Measurements from ENCODE around the gene BLCAP.

BLCAP gene

GRCh38 chr20:37519508-37520418 lies 7.9 kb downstream of the BLCAP start:
- no peak overlapping the region for H4K12ac ChIP-seq (ENCODE audit: low read depth, low read length)
- peaks cover 45 to 59% of the 10 kb centered on the region in 2 experiments for H3K36me3 ChIP-seq (ENCODE audit: control insufficient read depth in 1 of 2, insufficient read depth in 2 of 2, low read length in 2 of 2)
- no peak overlapping the region for H3K23ac ChIP-seq (ENCODE audit: low read length)
- no peak overlapping the region for H3K9ac ChIP-seq (ENCODE audit: low read length)
- no peaks in the 10 kb centered on the region for H3K27me3 ChIP-seq (ENCODE audit: insufficient read depth, low read length)
- no CpG with 5 or more reads among the region's 39 CpGs for WGBS (ENCODE audit: extremely low coverage, insufficient coverage, insufficient read length)
- no peak overlapping the region for H2BK12ac ChIP-seq (ENCODE audit: low read length)
- H3K27ac ChIP-seq (ENCODE audit: low read depth, low read length), result no peak overlapping the region
- peaks cover 28% of the 10 kb centered on the region for H3K79me2 ChIP-seq (ENCODE audit: control insufficient read depth, insufficient read depth, low read length, poor library complexity)
- H3K14ac ChIP-seq (ENCODE audit: low read length), result no peak overlapping the region
- no peak overlapping the region for H3K18ac ChIP-seq (ENCODE audit: low read length)
- H4K8ac ChIP-seq (ENCODE audit: low read depth, low read length), result no peak overlapping the region
- H2BK5ac ChIP-seq (ENCODE audit: low read depth, low read length, poor library complexity), result no peak overlapping the region
- no peak overlapping the region for H2AK5ac ChIP-seq (ENCODE audit: low read length)
- H3K9me3 ChIP-seq (ENCODE audit: insufficient read depth, low read depth, low read length), result peaks cover 7% of the 10 kb centered on the region
- no peak overlapping the region for H3K4me2 ChIP-seq (ENCODE audit: low read length)
- H3K79me1 ChIP-seq (ENCODE audit: low read length), result no peaks in the 10 kb centered on the region
- H2AFZ ChIP-seq (ENCODE audit: insufficient read depth, low read length, poor library complexity), result peak overlapping the region; percentile 23
- no peak overlapping the region for H2BK120ac ChIP-seq (ENCODE audit: insufficient read depth, low read length, poor library complexity)
- no peak overlapping the region for H3K4me3 ChIP-seq (ENCODE audit: low read depth, low read length)
- peaks cover 30 to 45% of the 10 kb centered on the region in 2 experiments for H3K4me1 ChIP-seq (ENCODE audit: control insufficient read depth in 1 of 2, insufficient read depth in 2 of 2, low read length in 2 of 2)
- peak overlapping the region; percentile 87 for H3K4ac ChIP-seq (ENCODE audit: low read depth, low read length)
- no peak overlapping the region for H4K91ac ChIP-seq (ENCODE audit: low read depth, low read length)
- DNase-seq, result no peak

- Histone ChIP-seq H3K79me2 (ENCODE audit: control insufficient read depth, insufficient read depth, low read length, poor library complexity) (peaks cover 21% of the 10 kb centered on the region), H2BK120ac (ENCODE audit: insufficient read depth, low read length, poor library complexity) (no peak overlapping the region), H4K91ac (ENCODE audit: low read depth, low read length) (no peak overlapping the region), H3K9me3 (ENCODE audit: insufficient read depth, low read depth, low read length) (peaks cover 7% of the 10 kb centered on the region), H3K9ac (ENCODE audit: low read length) (no peak overlapping the region), H3K4me1 (ENCODE audit: control insufficient read depth in 1 of 2, insufficient read depth in 2 of 2, low read length in 2 of 2) (peaks cover 22 to 37% of the 10 kb centered on the region in 2 experiments), H4K12ac (ENCODE audit: low read depth, low read length) (no peak overlapping the region), H2BK12ac (ENCODE audit: low read length) (no peak overlapping the region), H2AFZ (ENCODE audit: insufficient read depth, low read length, poor library complexity) (no peak overlapping the region), H3K4me2 (ENCODE audit: low read length) (no peak overlapping the region), H3K18ac (ENCODE audit: low read length) (no peak overlapping the region), H3K4me3 (ENCODE audit: low read depth, low read length) (no peak overlapping the region), H4K8ac (ENCODE audit: low read depth, low read length) (no peak overlapping the region), H3K4ac (ENCODE audit: low read depth, low read length) (peak overlapping the region; percentile 6), H3K36me3 (ENCODE audit: control insufficient read depth in 1 of 2, insufficient read depth in 2 of 2, low read length in 2 of 2) (peaks cover 50 to 67% of the 10 kb centered on the region in 2 experiments), H2BK5ac (ENCODE audit: low read depth, low read length, poor library complexity) (no peak overlapping the region), H3K23ac (ENCODE audit: low read length) (no peak overlapping the region), H3K27me3 (ENCODE audit: insufficient read depth, low read length) (no peaks in the 10 kb centered on the region), H3K27ac (ENCODE audit: low read depth, low read length) (no peak overlapping the region), H2AK5ac (ENCODE audit: low read length) (no peak overlapping the region), H3K14ac (ENCODE audit: low read length) (no peak overlapping the region), H3K79me1 (ENCODE audit: low read length) (no peaks in the 10 kb centered on the region)
- no peak for DNase-seq
- WGBS (ENCODE audit: extremely low coverage, insufficient coverage, insufficient read length), result no CpG with 5 or more reads among the region's 30 CpGs
These were observed 8.8 kb downstream of the BLCAP start for GRCh38 chr20:37518606-37519507.

- H2BK120ac ChIP-seq (ENCODE audit: insufficient read depth, low read length, poor library complexity), result no peak overlapping the region
- WGBS (ENCODE audit: extremely low coverage, insufficient coverage, insufficient read length), result no CpG with 5 or more reads among the region's 7 CpGs
- no peak overlapping the region for H3K18ac ChIP-seq (ENCODE audit: low read length)
These were observed 9.6 kb downstream of the BLCAP start for GRCh38 chr20:37518059-37518458.

More at GRCh38 chr20:37518059-37518458, 9.6 kb downstream of the BLCAP start:
- Histone ChIP-seq H2BK12ac (ENCODE audit: low read length) (no peak overlapping the region), H3K79me1 (ENCODE audit: low read length) (no peaks in the 10 kb centered on the region), H2AFZ (ENCODE audit: insufficient read depth, low read length, poor library complexity) (no peak overlapping the region), H4K91ac (ENCODE audit: low read depth, low read length) (no peak overlapping the region), H3K27ac (ENCODE audit: low read depth, low read length) (no peak overlapping the region), H3K79me2 (ENCODE audit: control insufficient read depth, insufficient read depth, low read length, poor library complexity) (peaks cover 18% of the 10 kb centered on the region), H3K27me3 (ENCODE audit: insufficient read depth, low read length) (no peaks in the 10 kb centered on the region), H4K12ac (ENCODE audit: low read depth, low read length) (no peak overlapping the region), H3K14ac (ENCODE audit: low read length) (no peak overlapping the region), H2AK5ac (ENCODE audit: low read length) (no peak overlapping the region), H3K9ac (ENCODE audit: low read length) (no peak overlapping the region), H4K8ac (ENCODE audit: low read depth, low read length) (no peak overlapping the region), H3K9me3 (ENCODE audit: insufficient read depth, low read depth, low read length) (peaks cover 7% of the 10 kb centered on the region), H3K4me1 (ENCODE audit: control insufficient read depth in 1 of 2, insufficient read depth in 2 of 2, low read length in 2 of 2) (peaks cover 19 to 36% of the 10 kb centered on the region in 2 experiments), H3K4me2 (ENCODE audit: low read length) (no peak overlapping the region), H3K4ac (ENCODE audit: low read depth, low read length) (no peak overlapping the region), H2BK5ac (ENCODE audit: low read depth, low read length, poor library complexity) (no peak overlapping the region), H3K36me3 (ENCODE audit: control insufficient read depth in 1 of 2, insufficient read depth in 2 of 2, low read length in 2 of 2) (peaks cover 53 to 67% of the 10 kb centered on the region in 2 experiments), H3K23ac (ENCODE audit: low read length) (no peak overlapping the region), H3K4me3 (ENCODE audit: low read depth, low read length) (no peak overlapping the region)
- no peak for DNase-seq
